MG63 (cell line): ENCODE measurements around the gene RHOU. TPM values are rescaled to one million over a fixed set of nuclear protein-coding genes. Genes with fewer than 3 reads are reported as not detected.

Experiments used
- DNase-seq: peaks from one replicate; pipeline ENCODE4 v3.0.0-alpha.2; 2020
- H3K27me3 ChIP-seq: fragments of 250-450 bp; sonication (Bioruptor Pico); 2 replicates; pipeline ENCODE4 v1.5.1; 2020; ENCODE audit warnings: mild to moderate bottlenecking, moderate library complexity
- H3K36me3 ChIP-seq: fragments of 250-450 bp; sonication (Bioruptor Pico); 2 replicates; pipeline ENCODE4 v1.5.1; 2020; ENCODE audit warnings: mild to moderate bottlenecking, moderate library complexity
- H3K4me3 ChIP-seq: fragments of 250-450 bp; sonication (Bioruptor Pico); 2 replicates; pipeline ENCODE4 v1.5.1; 2020; ENCODE audit warnings: mild to moderate bottlenecking, moderate library complexity
- H3K9me3 ChIP-seq: fragments of 250-450 bp; sonication (Bioruptor Pico); 2 replicates; pipeline ENCODE4 v1.5.1; 2020; ENCODE audit warnings: mild to moderate bottlenecking, moderate library complexity
- total RNA-seq: library from RNA; depleted of rRNA; stranded (reverse); fragments of >200 nt; shearing (Covaris generic); gene quantifications from 2 replicates; pipeline ENCODE4 v1.2.3, GENCODE V29; 2014; ENCODE audit warnings: low replicate concordance; rRNA removed

The RHOU gene
- total RNA-seq, 1 experiment from 2014 or later = 2.5 TPM

GRCh38 chr1:228786361-228787129 is 51.3 kb downstream of the RHOU start:
- no peaks in the 10 kb centered on the region for H3K9me3 ChIP-seq
- no peak for DNase-seq
- H3K36me3 ChIP-seq = no peaks in the 10 kb centered on the region
- H3K27me3 ChIP-seq = no peaks in the 10 kb centered on the region
- no peak overlapping the region for H3K4me3 ChIP-seq

GRCh38 chr1:228791791-228792190 is 56.5 kb downstream of the RHOU start:
- Histone ChIP-seq H3K9me3 (peaks cover 3% of the 10 kb centered on the region; the same call in 1 of the 2 replicates), H3K36me3 (no peaks in the 10 kb centered on the region), H3K27me3 (no peaks in the 10 kb centered on the region), H3K4me3 (no peak overlapping the region)
- DNase-seq = no peak

- Histone ChIP-seq H3K27me3 (no peaks in the 10 kb centered on the region), H3K4me3 (no peak overlapping the region), H3K36me3 (no peaks in the 10 kb centered on the region), H3K9me3 (peaks cover 3% of the 10 kb centered on the region; the same call in 1 of the 2 replicates)
- no peak for DNase-seq
These were observed 57.3 kb downstream of the RHOU start for GRCh38 chr1:228792601-228793000.

- Histone ChIP-seq H3K36me3 (no peaks in the 10 kb centered on the region), H3K4me3 (no peak overlapping the region), H3K27me3 (no peaks in the 10 kb centered on the region), H3K9me3 (peaks cover 3% of the 10 kb centered on the region; the same call in 1 of the 2 replicates)
- DNase-seq = no peak
These were observed 57.8 kb downstream of the RHOU start for GRCh38 chr1:228793032-228793431.

GRCh38 chr1:228794173-228794572 is 58.9 kb downstream of the RHOU start:
- no peak for DNase-seq
- Histone ChIP-seq H3K27me3 (0 out of 2 replicates have a peak, but pooled peaks cover 2% of the 10 kb centered on the region), H3K4me3 (no peak overlapping the region), H3K9me3 (peaks cover 3% of the 10 kb centered on the region; the same call in 1 of the 2 replicates), H3K36me3 (no peaks in the 10 kb centered on the region)

GRCh38 chr1:228794810-228795209 is 59.5 kb downstream of the RHOU start:
- Histone ChIP-seq H3K36me3 (no peaks in the 10 kb centered on the region), H3K27me3 (0 out of 2 replicates have a peak, but pooled peaks cover 2% of the 10 kb centered on the region), H3K9me3 (peaks cover 3% of the 10 kb centered on the region; the same call in 1 of the 2 replicates), H3K4me3 (no peak overlapping the region)
- DNase-seq = no peak

GRCh38 chr1:228795596-228795995 is 60.3 kb downstream of the RHOU start:
- peaks cover 3% of the 10 kb centered on the region; the same call in 1 of the 2 replicates for H3K9me3 ChIP-seq
- no peaks in the 10 kb centered on the region for H3K36me3 ChIP-seq
- no peak overlapping the region for H3K4me3 ChIP-seq
- DNase-seq = peak; percentile 12
- 0 out of 2 replicates have a peak, but pooled peaks cover 2% of the 10 kb centered on the region for H3K27me3 ChIP-seq

Other genes starting within 250 kb of the RHOU start
- 68.1 and 133 TPM in 2 replicates for gene RNF187, start 248.1 kb upstream of the RHOU start, total RNA-seq